Measurements from ENCODE around the gene ATG5. TPM values are rescaled to one million over a fixed set of nuclear protein-coding genes. Genes with fewer than 3 reads are reported as not detected.

ATG5 gene
- polyA plus RNA-seq (44.9 and 45.5 TPM in 2 replicates), polyA minus RNA-seq (63.0 and 68.9 TPM in 2 replicates)

GRCh38 chr6:106325336-106326178 is at the start of gene ATG5:
Gene ATG5 (minus strand): TSS chr6:106325760. CDS start chr6:106316208, 9,552 bp downstream.
- H3K4me2 ChIP-seq (ENCODE audit: low read length) = peak within 1 kb of the TSS; percentile 41

GRCh38 chr6:106373502-106374239 is 48.1 kb upstream of the ATG5 start:
- H3K4me2 ChIP-seq (ENCODE audit: low read length) = no peak overlapping the region
- no peaks in the 10 kb centered on the region for H3K27me3 ChIP-seq (ENCODE audit: insufficient read depth, low read depth, low read length)
- TF ChIP-seq, protein P1, sequence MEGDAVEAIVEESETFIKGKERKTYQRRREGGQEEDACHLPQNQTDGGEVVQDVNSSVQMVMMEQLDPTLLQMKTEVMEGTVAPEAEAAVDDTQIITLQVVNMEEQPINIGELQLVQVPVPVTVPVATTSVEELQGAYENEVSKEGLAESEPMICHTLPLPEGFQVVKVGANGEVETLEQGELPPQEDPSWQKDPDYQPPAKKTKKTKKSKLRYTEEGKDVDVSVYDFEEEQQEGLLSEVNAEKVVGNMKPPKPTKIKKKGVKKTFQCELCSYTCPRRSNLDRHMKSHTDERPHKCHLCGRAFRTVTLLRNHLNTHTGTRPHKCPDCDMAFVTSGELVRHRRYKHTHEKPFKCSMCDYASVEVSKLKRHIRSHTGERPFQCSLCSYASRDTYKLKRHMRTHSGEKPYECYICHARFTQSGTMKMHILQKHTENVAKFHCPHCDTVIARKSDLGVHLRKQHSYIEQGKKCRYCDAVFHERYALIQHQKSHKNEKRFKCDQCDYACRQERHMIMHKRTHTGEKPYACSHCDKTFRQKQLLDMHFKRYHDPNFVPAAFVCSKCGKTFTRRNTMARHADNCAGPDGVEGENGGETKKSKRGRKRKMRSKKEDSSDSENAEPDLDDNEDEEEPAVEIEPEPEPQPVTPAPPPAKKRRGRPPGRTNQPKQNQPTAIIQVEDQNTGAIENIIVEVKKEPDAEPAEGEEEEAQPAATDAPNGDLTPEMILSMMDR (IDR thresholded peaks at IDR 0.05; ENCODE audit: poor library complexity, severe bottlenecking) = no peak
- TF ChIP-seq, protein P2, sequence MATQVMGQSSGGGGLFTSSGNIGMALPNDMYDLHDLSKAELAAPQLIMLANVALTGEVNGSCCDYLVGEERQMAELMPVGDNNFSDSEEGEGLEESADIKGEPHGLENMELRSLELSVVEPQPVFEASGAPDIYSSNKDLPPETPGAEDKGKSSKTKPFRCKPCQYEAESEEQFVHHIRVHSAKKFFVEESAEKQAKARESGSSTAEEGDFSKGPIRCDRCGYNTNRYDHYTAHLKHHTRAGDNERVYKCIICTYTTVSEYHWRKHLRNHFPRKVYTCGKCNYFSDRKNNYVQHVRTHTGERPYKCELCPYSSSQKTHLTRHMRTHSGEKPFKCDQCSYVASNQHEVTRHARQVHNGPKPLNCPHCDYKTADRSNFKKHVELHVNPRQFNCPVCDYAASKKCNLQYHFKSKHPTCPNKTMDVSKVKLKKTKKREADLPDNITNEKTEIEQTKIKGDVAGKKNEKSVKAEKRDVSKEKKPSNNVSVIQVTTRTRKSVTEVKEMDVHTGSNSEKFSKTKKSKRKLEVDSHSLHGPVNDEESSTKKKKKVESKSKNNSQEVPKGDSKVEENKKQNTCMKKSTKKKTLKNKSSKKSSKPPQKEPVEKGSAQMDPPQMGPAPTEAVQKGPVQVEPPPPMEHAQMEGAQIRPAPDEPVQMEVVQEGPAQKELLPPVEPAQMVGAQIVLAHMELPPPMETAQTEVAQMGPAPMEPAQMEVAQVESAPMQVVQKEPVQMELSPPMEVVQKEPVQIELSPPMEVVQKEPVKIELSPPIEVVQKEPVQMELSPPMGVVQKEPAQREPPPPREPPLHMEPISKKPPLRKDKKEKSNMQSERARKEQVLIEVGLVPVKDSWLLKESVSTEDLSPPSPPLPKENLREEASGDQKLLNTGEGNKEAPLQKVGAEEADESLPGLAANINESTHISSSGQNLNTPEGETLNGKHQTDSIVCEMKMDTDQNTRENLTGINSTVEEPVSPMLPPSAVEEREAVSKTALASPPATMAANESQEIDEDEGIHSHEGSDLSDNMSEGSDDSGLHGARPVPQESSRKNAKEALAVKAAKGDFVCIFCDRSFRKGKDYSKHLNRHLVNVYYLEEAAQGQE (IDR thresholded peaks at IDR 0.05; ENCODE audit: borderline replicate concordance) = no peak
- TF ChIP-seq EZH2 (IDR thresholded peaks at IDR 0.05; ENCODE audit: borderline replicate concordance, insufficient read depth, low read length, poor library complexity, severe bottlenecking) = no peak
- no peak for TF ChIP-seq SMC3 (conservative IDR thresholded peaks at IDR 0.05; ENCODE audit: poor library complexity)
- no peak for TF ChIP-seq EP300 (conservative IDR thresholded peaks at IDR 0.05; ENCODE audit: poor library complexity, severe bottlenecking)
- TF ChIP-seq RAD21 (conservative IDR thresholded peaks at IDR 0.05) = no peak

More at GRCh38 chr6:106325336-106326178, at the start of gene ATG5:
- no peaks in the 10 kb centered on the region for H3K9me2 ChIP-seq (ENCODE audit: insufficient read depth, low read length)
- H3K27me3 ChIP-seq (ENCODE audit: insufficient read depth, low read depth, low read length) = no peaks in the 10 kb centered on the region
- peaks cover 34% of the 10 kb centered on the region for H3K79me2 ChIP-seq (replicated peaks; ENCODE audit: insufficient read depth, low read length)
- H3F3A ChIP-seq (ENCODE audit: insufficient read depth, low read length, poor library complexity, severe bottlenecking) = no peaks in the 10 kb centered on the region
- peak; percentile 61 for TF ChIP-seq SMC3 (conservative IDR thresholded peaks at IDR 0.05; ENCODE audit: poor library complexity)
- TF ChIP-seq, protein P2 (IDR thresholded peaks at IDR 0.05; ENCODE audit: borderline replicate concordance) = no peak
- TF ChIP-seq EP300 (conservative IDR thresholded peaks at IDR 0.05; ENCODE audit: poor library complexity, severe bottlenecking) = peak; percentile 88
- TF ChIP-seq EZH2 (IDR thresholded peaks at IDR 0.05; ENCODE audit: borderline replicate concordance, insufficient read depth, low read length, poor library complexity, severe bottlenecking) = no peak
- TF ChIP-seq MXI1 (conservative IDR thresholded peaks at IDR 0.05; ENCODE audit: poor library complexity, severe bottlenecking) = peak; percentile 95
- TF ChIP-seq TAF1 (IDR thresholded peaks at IDR 0.05; ENCODE audit: low read depth) = no peak
- peak; percentile 88 for TF ChIP-seq POLR2AphosphoS5 (IDR thresholded peaks at IDR 0.05)
- TF ChIP-seq RAD21 (conservative IDR thresholded peaks at IDR 0.05) = peak; percentile 50
- TF ChIP-seq, protein P1 (IDR thresholded peaks at IDR 0.05; ENCODE audit: poor library complexity, severe bottlenecking) = peak; percentile 47
- H2AFZ ChIP-seq (ENCODE audit: low read depth, low read length) = peak within 1 kb of the TSS; percentile 85
- no peaks in the 10 kb centered on the region for H4K20me1 ChIP-seq (ENCODE audit: insufficient read depth)
- H3K27ac ChIP-seq (ENCODE audit: low read length) = peak within 1 kb of the TSS; percentile 90
- H3K4me3 ChIP-seq (ENCODE audit: low read length) = peak within 1 kb of the TSS; percentile 87
- H3K36me3 ChIP-seq (ENCODE audit: insufficient read depth, low read length) = no peaks in the 10 kb centered on the region
- peak within 1 kb of the TSS; percentile 86 for H3K9ac ChIP-seq (ENCODE audit: low read length)
- H3K9me3 ChIP-seq (ENCODE audit: low read length) = no peaks in the 10 kb centered on the region

More at GRCh38 chr6:106373502-106374239, 48.1 kb upstream of the ATG5 start:
- no peak overlapping the region for H3K9ac ChIP-seq (ENCODE audit: low read length)
- no peaks in the 10 kb centered on the region for H3K9me2 ChIP-seq (ENCODE audit: insufficient read depth, low read length)
- H3K36me3 ChIP-seq (ENCODE audit: insufficient read depth, low read length) = no peaks in the 10 kb centered on the region
- H2AFZ ChIP-seq (ENCODE audit: low read depth, low read length) = no peak overlapping the region
- H4K20me1 ChIP-seq (ENCODE audit: insufficient read depth) = no peaks in the 10 kb centered on the region
- no peaks in the 10 kb centered on the region for H3K9me3 ChIP-seq (ENCODE audit: low read length)
- no peaks in the 10 kb centered on the region for H3K79me2 ChIP-seq (replicated peaks; ENCODE audit: insufficient read depth, low read length)
- H3F3A ChIP-seq (ENCODE audit: insufficient read depth, low read length, poor library complexity, severe bottlenecking) = no peaks in the 10 kb centered on the region
- H3K4me3 ChIP-seq (ENCODE audit: low read length) = no peak overlapping the region
- H3K27ac ChIP-seq (ENCODE audit: low read length) = no peak overlapping the region

Measured in neural cell (in vitro differentiated cells).